DMS 273 treated with DMSO at 0.1 percent for 48 hours (cell line): Measurements from ENCODE around the gene TMEM134.
A peak's percentile ranks its signal among the peaks of the same experiment; 100 is the strongest.
"Not testable (repeated sequence)": the region's sequence is repeated elsewhere in the genome, so short reads cannot be mapped to it uniquely, and the experiment has no call there.

Experiments used
- DNase-seq: peaks from one replicate; lab custom pipeline; 2025; lab: John Stamatoyannopoulos, UW

TMEM134 gene, protein sequence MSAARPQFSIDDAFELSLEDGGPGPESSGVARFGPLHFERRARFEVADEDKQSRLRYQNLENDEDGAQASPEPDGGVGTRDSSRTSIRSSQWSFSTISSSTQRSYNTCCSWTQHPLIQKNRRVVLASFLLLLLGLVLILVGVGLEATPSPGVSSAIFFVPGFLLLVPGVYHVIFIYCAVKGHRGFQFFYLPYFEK

DNA sequence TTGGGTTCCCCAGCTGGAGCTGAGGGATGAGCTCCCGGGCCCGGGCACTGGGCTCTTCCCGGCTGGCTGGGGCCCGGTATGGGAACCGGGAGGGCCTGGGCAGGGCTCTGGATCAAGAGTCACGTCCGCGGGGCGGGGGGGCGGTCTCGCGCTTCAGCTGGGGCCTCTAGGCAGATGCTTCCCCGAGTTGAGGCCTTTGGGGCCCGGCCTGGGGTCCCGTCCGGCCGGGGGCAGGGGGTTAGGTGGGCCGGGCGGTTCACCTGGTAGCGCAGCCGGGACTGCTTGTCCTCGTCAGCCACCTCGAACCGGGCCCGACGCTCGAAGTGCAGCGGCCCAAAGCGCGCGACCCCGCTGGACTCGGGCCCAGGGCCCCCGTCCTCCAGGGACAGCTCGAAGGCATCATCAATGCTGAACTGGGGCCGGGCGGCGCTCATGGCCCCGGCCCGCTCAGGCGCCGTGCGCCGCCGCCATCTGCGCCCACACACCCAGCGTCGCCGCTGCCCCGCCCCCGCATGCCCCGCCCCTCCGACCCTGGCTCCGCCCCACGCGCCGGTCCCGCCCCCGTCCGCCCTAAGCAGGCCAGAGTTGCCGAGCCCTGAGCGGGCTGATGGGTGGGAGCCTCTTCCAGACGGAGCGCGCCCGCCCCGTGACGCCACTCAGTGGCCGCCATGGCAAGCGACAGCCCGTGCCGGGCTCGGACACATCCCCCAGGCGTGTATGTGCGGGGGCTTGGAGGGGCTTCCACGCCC lies at the start of gene TMEM134:
Gene TMEM134 (minus strand): TSS at position 493 of the 749 bp plus-strand sequence. CDS start 59 bp downstream, at position 434.
- DNase-seq: peak; percentile 39

DNA sequence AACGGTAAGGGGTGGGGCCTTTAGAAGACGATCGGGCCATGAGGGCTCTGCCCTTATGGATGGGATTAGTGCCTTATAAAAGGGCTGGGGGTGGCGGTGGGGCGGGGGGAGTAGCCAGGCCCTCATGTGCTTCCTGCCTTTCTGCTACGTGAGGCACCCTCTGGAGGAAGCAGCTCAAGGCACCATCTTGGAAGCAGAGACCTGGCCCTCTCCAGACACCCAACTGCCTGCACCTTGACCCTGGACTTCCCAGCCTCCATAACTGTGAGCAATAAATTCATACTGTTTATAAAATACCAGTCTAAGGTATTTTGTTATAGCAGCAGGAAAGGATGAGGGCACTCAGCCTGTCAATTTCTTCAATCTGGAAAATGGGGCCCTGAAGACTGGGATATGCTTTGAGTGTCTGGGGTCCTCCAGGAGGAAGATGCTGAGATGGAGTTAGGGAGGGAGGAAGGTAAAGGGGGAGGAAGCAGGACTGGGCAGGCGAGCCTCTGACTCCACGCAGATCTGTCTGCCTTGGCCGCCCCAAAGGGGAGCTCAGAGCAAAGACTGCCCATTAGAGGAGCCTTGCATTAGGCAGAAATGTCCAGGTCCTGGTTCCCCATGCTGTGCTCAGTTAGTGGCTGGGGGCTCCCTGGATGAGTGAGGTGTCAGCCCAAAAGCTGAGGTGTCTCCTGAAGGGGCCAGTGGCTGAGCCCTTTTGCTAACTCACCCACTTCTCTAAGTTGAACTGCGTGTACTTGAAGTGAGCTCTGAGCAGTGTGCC lies 48.9 kb upstream of the TMEM134 start:
- no peak for DNase-seq

DNA sequence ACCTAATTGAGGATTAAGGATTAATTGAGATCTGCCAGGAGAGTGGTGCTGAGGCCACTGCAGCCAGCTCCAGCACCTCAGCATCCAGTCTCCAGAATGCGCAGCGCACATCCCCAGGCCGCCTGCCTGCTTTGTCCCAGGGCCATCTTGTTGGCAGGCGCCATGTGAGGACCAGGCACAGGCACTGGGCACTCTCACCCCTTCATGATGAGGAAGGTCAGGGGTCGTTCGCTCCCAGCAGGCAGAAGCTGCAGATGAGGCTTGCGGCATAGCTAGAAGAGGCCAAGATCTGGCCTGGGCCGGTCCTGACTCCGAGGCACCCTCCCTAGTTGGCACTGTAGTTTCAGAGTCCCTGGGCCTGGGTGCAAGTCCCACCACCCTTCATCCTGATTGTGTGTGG lies 47.8 kb upstream of the TMEM134 start:
- no peak for DNase-seq

DNA sequence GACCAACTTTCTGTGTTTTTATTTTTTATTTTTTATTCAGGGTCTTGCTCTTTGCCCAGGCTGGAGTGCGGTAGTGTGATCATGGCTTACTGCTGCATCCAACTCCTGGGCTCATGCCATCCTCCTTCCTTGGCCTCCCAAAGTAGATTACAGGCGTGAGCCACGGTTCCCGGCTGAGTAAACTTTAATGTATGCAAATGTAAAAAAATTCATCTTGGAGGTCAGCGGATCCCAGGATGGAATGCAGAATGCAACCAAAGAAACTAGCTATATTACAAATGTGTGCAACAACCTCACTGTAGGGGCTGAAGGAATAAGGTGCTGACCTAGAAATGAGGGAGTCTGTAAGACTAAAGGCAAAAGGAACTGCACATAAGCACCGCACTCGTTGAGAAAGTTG lies 45.1 kb upstream of the TMEM134 start:
- DNase-seq: no peak

DNA sequence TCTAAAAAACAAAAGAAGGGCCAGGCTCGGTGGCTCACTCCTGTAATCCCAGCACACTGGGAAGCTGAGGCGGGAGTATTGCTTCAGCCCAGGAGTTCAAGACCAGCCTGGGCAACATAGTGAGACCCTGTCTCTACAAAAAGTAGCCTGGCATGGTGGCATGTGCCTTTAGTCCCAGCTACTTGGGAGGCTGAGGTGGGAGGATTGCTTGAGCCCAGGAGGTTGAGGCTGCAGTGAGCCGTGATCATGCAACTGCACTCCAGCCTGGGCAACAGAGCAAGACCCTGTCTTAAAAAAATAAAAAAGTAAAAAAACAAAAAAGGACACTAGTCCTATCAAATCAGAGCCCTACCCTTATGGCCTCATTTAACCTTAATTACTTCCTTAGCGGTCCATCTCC lies 42.5 kb upstream of the TMEM134 start:
- DNase-seq: not testable (repeated sequence)

DNA sequence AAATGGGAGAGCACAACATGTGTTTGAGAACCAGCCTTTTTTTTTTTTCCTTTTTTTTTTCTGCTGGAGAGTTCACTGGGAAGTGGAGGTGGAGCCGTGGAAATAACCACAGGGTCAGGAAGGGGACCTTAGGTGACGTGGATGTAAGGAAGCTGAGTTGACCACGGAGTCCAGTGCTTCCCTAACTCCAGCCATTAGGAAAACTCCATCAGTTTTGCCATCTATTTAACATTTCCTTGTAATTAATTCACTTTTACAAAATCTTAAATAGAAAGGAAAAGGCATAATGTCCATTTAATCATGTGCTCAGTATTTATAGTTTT lies 40.9 kb upstream of the TMEM134 start:
- no peak for DNase-seq

DNA sequence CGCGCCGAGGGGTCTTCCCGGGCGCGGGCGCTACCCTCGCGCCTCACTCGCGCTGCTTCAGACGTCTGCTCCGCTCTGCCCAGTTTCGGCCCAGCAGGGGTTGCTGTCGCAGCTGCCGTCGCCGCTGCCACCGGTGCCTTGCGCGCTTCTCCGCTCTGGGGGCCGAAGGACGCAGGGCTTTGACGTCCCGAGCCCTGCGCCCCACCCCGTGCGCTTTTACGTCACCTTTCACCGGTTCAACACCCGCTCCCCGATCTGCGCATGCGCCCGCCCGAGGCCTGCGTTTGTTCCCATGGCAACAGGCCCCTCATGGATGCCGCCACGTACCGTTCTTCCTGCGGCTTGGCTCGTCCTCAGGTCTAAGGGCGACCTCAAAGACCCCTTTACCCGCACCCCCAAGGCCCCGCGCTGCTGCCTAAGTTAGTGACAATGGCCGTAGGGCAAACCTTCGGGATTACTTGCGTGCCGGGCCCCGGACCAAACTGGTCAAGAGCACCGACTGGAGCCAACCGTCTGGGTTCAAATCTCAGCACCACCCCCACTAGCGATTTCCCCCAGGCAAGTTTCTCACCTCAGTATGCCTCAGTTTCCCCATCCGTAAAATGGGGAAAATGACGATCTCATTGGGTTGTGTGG lies 39.6 kb upstream of the TMEM134 start:
- peak; percentile 83 for DNase-seq

DNA sequence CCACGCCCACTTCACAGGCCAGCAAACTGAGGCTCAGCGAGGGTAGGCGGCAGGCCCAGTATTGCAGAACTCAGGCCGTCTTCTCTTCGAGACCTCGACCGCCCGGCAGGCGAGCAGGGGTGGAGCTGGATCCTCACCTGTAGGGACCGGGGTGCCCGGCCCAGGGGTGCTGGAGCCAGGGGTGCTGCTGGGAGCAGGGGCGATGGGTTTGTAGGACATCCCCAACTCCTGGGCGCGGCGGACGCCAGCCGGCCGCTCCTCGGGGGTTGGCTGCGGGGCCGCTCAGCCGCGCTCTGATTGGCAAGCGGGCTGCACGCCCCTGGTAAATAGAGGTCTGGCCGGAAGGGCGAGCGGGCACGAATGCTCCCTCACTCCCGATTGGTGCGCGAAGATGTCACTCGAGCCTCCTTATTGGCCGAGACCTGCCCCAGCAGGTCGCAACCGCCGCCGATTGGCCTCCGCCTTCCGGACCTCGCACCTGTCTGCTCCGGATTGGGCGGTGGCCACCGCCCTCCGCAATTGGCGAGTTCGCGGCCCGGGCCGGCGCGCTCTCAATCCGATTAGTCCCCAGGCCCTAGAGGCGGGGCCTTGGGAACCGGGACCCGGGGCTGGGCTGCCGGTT lies 38.9 kb upstream of the TMEM134 start, which contains the start of gene CDK2AP2:
Gene CDK2AP2 (minus strand): TSS at position 299 of the 622 bp plus-strand sequence. CDS start 80 bp downstream, at position 219.
- DNase-seq: peak; percentile 89

DNA sequence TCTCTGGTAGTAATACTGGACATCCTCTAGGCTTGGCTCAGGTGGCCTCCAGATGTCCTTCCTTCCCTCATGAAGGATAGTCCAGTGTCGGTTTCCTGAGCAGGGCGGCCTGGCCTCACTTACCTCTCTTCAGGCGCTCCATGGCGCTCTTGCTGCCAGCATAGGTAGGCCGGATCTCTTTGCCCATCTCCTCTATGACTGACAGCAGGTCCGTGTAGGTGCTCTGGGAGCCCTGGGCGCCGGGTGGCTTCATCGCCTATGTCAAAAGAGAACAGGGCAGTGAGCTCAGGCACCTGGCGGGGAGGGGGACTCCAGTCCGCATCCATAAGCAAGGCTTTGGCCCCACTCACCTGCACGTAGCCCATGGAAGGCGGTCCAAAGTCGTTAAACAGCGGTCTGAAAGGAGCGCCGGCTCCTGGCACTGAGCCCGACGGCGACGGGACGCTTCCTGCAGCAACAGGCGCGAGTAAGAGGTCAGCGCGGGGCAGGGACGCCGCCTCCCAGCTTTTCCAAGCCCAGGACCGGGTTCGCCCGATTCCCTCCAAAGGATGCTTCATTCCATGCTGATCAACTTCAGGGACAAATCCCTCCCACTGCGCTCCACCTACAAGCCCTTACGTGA lies 38.3 kb upstream of the TMEM134 start:
- DNase-seq: no peak

DNA sequence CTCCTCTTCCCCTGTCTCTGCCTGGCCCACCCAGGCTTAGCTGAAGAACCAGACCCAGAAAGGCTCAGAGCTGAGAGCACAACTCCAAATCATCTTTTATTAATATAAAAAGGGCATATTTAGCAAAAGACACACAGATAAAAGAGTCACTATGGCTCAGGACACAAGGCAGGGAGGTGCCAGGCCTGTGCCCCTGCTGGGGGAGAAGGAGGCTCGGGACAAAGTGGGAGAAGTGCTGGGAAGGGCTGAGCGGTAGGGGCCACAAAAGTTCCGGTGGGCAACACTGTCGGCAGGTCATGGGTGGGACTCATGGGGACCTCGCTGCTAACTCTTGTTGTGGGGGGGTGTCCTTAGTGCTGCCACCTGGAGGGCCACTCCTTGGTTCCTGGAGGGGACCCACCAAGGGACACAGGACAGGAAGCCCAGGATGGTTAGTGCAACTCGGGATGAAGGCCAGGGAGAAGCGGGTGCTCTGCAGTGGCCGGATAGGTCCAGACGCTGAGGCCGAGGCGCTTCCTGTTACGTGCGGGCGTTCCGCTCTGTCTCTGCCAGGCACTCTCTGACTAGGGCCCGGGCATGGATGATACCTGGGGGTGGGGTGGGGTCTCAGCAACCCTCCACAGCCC lies 37.5 kb upstream of the TMEM134 start:
- DNase-seq: no peak

DNA sequence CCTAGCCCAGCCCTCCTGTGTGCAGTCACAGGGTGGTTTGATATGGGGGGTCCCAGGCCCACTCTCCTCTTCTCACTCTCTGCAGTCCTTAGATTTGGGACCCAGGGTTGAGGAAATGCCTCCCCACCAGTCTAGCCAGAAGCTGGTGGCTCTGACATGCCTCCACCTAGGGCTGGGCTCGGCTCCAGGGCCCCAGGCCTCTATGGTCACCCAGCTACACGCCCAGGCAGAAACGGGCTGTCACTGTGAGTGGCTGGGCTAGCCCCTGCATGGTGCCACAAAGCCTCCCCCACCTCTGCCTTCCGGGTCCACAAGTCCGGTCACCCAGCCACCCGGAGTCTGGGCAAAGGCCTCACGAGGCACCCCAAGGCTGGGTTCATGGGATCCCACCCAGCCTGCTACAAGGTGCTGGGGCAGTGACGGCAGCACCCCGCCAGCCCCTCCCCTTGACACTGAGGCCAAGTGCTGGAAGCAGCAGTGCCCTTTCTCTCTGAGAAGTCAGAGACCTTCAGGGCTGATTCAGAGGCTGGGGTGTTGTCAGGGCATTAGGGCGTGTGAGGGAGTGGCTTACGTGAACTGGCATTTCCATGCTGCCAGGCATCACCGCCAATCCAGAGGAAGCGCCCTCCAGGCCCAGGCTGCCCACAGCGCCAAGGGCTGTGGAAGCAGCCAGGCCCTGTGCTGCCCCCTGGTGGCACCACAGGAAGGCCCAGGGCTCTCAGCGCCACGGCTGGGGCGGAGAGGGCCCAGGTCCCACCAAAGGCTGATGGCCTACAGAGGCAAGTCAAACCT lies 36.8 kb upstream of the TMEM134 start:
- DNase-seq: peak; percentile 45

DNA sequence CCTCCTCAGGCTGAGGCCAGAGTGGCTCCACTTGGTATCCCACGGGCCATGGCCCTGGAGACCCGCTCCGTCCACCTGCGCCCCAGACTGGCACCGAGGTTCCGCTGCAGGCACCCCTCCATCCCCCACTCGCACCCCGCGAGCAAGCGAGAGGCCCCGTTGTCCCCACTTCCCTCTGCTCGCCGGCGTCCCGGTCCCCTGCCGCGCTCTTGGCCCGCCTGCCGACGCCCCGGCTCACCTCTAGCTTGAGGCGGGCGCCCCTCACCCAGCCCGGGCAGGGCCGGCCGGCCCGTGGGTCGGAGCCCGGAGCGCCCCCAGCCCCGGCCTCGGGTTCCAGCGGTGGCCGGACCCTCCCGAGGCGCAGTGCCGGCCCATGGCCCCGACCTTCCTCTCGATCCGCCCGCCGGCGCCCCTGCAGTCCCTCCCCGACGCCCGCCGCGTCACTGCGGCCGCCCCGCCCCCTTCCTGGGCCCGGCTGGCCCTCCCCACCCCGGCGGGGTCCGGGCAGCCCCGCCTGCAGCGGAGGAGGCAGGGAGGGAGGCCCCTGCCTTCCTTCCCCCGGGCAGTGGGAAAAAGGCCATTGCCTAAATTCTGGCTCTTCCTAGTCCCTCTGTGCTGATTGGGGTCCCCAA lies 36.0 kb upstream of the TMEM134 start, which contains the start of gene PITPNM1:
Gene PITPNM1 (minus strand): TSS at position 414 of the 632 bp plus-strand sequence. CDS start 1,183 bp downstream, outside the sequence.
- DNase-seq: no peak

DNA sequence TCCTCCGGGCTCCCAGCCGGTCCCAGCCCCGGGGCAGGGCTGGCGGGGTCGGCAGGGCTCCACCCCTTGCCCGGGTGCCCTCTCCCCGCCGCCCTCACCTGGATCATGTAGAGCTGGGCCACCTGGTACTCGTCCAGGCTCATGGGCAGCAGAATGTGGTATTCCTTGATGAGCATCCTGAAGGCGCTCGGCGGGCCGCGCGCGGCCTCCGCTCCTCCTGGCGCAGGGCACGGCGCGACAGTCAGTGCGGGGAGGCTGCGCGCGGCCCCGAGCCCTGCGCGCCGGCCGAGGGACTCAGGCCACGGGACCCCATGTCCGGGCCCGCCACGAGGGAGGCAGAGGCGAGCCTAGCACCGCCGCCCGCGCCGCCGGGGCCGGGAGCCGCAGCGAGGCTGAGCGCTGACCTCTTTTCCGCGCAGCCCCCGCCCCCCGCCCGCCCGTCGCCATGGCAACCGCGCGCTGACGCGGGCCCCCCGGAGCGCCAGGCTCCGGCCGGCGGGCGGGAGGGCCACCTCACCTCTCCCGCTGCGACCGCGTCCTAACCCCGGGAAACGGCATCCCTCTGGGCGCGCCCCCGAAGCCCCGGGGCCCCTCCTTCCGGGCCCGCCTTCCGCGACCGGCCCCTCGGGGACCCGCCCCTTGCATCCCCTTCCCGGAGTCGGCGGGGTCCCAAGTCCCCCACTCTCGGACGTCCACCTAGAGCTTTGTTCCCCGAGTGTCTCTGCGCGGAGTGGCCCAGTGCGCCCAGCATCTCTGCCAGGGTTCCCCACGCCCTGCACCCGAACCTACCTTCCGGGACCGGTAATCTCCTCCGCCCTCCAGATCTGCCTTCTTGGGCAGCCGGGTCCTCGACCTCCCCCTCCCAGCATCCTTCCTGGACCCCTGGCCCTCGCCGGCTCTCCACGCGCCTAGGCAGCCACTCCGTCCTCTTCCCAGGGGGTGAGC lies 35.2 kb upstream of the TMEM134 start:
- DNase-seq: no peak

DNA sequence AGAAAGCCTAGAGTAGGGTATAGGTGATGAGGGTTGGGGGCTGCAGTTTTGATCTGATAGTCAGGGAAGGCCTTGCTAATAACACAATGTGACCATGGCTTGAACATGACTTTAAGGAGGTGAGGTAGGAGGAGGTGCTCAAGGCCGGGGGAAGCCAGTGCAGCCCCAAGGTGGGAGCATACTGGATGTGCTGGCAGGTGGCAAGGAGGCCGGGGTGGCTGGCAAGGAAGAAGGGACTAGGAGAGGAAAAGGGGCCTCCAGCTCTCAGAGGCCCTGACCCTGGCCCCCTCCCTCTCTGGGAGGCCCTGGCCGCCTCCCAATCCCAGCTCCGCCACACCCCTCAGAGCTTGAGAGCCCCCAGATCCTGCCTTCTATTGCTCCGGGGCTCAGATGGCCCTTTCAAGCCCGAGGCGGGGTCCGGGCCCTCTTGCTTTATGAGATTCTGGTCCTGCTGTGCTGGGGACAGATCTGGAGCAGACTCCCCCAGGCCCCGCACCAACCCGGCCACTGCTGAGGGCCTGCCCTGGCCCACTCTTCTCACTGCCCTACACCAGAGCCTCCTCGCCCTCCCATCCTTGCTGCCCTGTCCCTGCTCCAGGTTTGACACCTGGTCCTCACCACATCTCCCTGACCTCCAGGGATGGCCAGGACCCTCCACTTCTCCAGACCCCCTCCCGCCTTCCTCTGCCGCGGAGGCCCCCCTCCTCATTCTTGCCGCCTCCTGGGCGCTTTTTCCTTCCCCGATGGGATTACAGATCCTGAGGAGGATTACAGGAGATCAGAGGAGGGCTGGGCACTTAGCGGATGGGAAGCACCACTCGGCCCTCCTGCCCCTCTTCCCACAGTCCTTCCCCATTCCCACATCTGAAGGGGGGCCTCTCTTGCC lies 34.3 kb upstream of the TMEM134 start:
- DNase-seq: no peak

DNA sequence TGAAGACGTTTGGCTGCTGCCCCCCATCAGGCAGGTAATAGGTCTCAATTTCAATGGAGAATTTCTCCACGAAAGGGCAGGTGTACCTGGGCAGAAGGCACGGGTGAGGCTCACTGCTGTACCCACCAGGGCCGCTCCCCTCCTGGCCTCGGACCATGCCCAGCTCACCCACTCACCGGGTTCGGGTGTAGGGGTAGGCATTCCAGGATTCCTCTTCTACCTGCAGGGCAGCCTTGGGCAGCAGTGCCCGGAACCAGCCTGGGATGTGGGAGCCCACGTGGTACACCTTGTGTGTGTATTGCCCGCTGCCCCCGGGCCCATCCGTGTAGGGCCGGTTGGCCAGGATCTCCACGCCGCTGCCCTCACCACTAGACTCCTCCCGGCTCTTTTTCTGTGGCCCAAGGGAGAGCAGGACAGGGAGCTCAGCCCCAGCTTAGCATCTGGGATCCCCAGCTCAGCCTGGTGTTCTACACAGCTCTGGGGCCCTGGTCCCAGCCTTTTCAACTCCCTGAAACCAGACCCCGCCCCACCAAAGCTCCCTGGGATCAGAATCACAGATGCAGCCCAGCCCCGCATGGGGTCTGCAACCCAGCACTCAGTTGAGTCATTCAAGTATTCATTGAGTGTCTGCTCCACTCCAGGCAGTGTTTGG lies 33.4 kb upstream of the TMEM134 start:
- DNase-seq: no peak

DNA sequence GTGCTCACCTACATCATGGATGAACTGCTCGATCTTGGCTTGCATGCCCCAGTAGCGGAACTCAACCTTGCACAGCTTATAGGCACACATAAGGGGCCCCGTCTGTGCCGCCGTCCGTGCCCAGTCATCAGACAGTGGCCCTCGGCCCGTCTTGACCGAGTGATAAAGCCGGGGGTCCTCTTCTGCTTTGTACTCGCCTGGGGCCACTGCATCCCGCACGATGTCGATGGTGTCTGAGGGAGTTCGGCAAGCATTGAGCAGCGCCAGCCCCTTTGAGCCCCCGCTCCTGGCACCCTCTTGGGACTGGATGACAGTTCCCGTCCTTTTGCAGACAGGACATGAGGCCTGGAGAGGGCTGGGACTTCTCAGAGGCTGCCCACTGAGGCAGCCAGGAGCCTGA lies 32.8 kb upstream of the TMEM134 start:
- DNase-seq: no peak
